SH-SY5Y (cell line): Measurements from ENCODE around the gene NF1.

Source experiments
- GATA2 ChIP-seq: IDR thresholded peaks from 2 replicates; pipeline ENCODE4 v1.6.1; 2011; ENCODE audit warnings: mild to moderate bottlenecking, low read depth, low read length
- GATA3 ChIP-seq: IDR thresholded peaks from 2 replicates; pipeline ENCODE4 v1.6.1; 2011; ENCODE audit warnings: low read depth, mild to moderate bottlenecking, low read length, moderate library complexity

- no peak for TF ChIP-seq GATA2
- no peak for TF ChIP-seq GATA3
Observed at GRCh38 chr17:31297090-31297489, 202.3 kb downstream of the NF1 start, which contains the start of gene OMG.
